ENCODE data around the gene THOC3.
"Not testable (repeated sequence)": the region's sequence is repeated elsewhere in the genome, so short reads cannot be mapped to it uniquely, and the experiment has no call there.

Gene THOC3

GRCh38 chr5:175967471-175968372 is at the start of gene THOC3:
TSS of gene THOC3 (minus strand) at chr5:175968315. CDS start at chr5:175968208, 107 bp downstream.
- H3K27ac Mint-ChIP-seq, result peak within 1 kb of the TSS; percentile 93
- not testable (repeated sequence) for H3K9me3 Mint-ChIP-seq, H3K4me1 Mint-ChIP-seq, H3K36me3 Mint-ChIP-seq, H3K27me3 Mint-ChIP-seq
- peak; percentile 94 for ATAC-seq (ENCODE audit: low read depth)
- peak within 1 kb of the TSS; percentile 95 for H3K4me3 Mint-ChIP-seq
- DNase-seq (ENCODE audit: low spot score in 2 of 2), result peak; percentile 73 to 77

GRCh38 chr5:176017324-176017723 is 49.2 kb upstream of the THOC3 start:
- H3K27ac Mint-ChIP-seq; H3K4me3 Mint-ChIP-seq; H3K36me3 Mint-ChIP-seq; DNase-seq (ENCODE audit: low spot score in 2 of 2); H3K4me1 Mint-ChIP-seq; H3K9me3 Mint-ChIP-seq; H3K27me3 Mint-ChIP-seq: not testable (repeated sequence)
- peak; percentile 65 for ATAC-seq (ENCODE audit: low read depth)

- not testable (repeated sequence) for H3K4me1 Mint-ChIP-seq, H3K4me3 Mint-ChIP-seq
Observed at GRCh38 chr5:176014360-176014759, 46.2 kb upstream of the THOC3 start.

GRCh38 chr5:176011088-176011487 is 43.0 kb upstream of the THOC3 start:
- not testable (repeated sequence) for H3K27ac Mint-ChIP-seq; H3K9me3 Mint-ChIP-seq; H3K27me3 Mint-ChIP-seq; DNase-seq (ENCODE audit: low spot score in 2 of 2); H3K4me3 Mint-ChIP-seq; H3K4me1 Mint-ChIP-seq; ATAC-seq (ENCODE audit: low read depth); H3K36me3 Mint-ChIP-seq

More at GRCh38 chr5:176014360-176014759, 46.2 kb upstream of the THOC3 start:
- not testable (repeated sequence) for ATAC-seq (ENCODE audit: low read depth); H3K27ac Mint-ChIP-seq; H3K36me3 Mint-ChIP-seq; H3K9me3 Mint-ChIP-seq; DNase-seq (ENCODE audit: low spot score in 2 of 2); H3K27me3 Mint-ChIP-seq

- ATAC-seq (ENCODE audit: low read depth); DNase-seq (ENCODE audit: low spot score in 2 of 2); H3K27me3 Mint-ChIP-seq; H3K36me3 Mint-ChIP-seq; H3K27ac Mint-ChIP-seq; H3K4me1 Mint-ChIP-seq; H3K9me3 Mint-ChIP-seq; H3K4me3 Mint-ChIP-seq: not testable (repeated sequence)
Observed at GRCh38 chr5:176010202-176010601, 42.1 kb upstream of the THOC3 start.

GRCh38 chr5:176007220-176007619 is 39.1 kb upstream of the THOC3 start:
- H3K4me1 Mint-ChIP-seq; H3K27me3 Mint-ChIP-seq; H3K9me3 Mint-ChIP-seq; H3K27ac Mint-ChIP-seq; DNase-seq (ENCODE audit: low spot score in 2 of 2); H3K36me3 Mint-ChIP-seq: not testable (repeated sequence)
- peak; percentile 59 for ATAC-seq (ENCODE audit: low read depth)
- peak overlapping the region; percentile 18 for H3K4me3 Mint-ChIP-seq

- not testable (repeated sequence) for H3K4me1 Mint-ChIP-seq; H3K27me3 Mint-ChIP-seq; H3K27ac Mint-ChIP-seq; H3K36me3 Mint-ChIP-seq; DNase-seq (ENCODE audit: low spot score in 2 of 2); H3K9me3 Mint-ChIP-seq; ATAC-seq (ENCODE audit: low read depth)
- peak overlapping the region; percentile 12 for H3K4me3 Mint-ChIP-seq
Observed at GRCh38 chr5:176006819-176007218, 38.7 kb upstream of the THOC3 start.

- not testable (repeated sequence) for H3K27me3 Mint-ChIP-seq; H3K4me1 Mint-ChIP-seq; H3K9me3 Mint-ChIP-seq; H3K36me3 Mint-ChIP-seq; ATAC-seq (ENCODE audit: low read depth); H3K27ac Mint-ChIP-seq; DNase-seq (ENCODE audit: low spot score in 2 of 2); H3K4me3 Mint-ChIP-seq
Observed at GRCh38 chr5:175997979-175998378, 29.9 kb upstream of the THOC3 start.

GRCh38 chr5:175997495-175997894 is 29.4 kb upstream of the THOC3 start:
- DNase-seq (ENCODE audit: low spot score in 2 of 2); H3K4me1 Mint-ChIP-seq; ATAC-seq (ENCODE audit: low read depth); H3K27ac Mint-ChIP-seq; H3K27me3 Mint-ChIP-seq; H3K9me3 Mint-ChIP-seq; H3K36me3 Mint-ChIP-seq; H3K4me3 Mint-ChIP-seq: not testable (repeated sequence)

- not testable (repeated sequence) for H3K27me3 Mint-ChIP-seq
Observed at GRCh38 chr5:175996791-175997190, 28.7 kb upstream of the THOC3 start.

GRCh38 chr5:175995506-175995905 is 27.4 kb upstream of the THOC3 start:
- not testable (repeated sequence) for H3K27ac Mint-ChIP-seq; H3K4me3 Mint-ChIP-seq; DNase-seq (ENCODE audit: low spot score in 2 of 2); H3K9me3 Mint-ChIP-seq; H3K27me3 Mint-ChIP-seq; H3K4me1 Mint-ChIP-seq; H3K36me3 Mint-ChIP-seq; ATAC-seq (ENCODE audit: low read depth)

More at GRCh38 chr5:175996791-175997190, 28.7 kb upstream of the THOC3 start:
- H3K4me1 Mint-ChIP-seq; H3K27ac Mint-ChIP-seq; ATAC-seq (ENCODE audit: low read depth); H3K9me3 Mint-ChIP-seq; H3K36me3 Mint-ChIP-seq; H3K4me3 Mint-ChIP-seq; DNase-seq (ENCODE audit: low spot score in 2 of 2): not testable (repeated sequence)

GRCh38 chr5:175979371-175979995 is 11.4 kb upstream of the THOC3 start:
- not testable (repeated sequence) for H3K4me3 Mint-ChIP-seq; H3K27ac Mint-ChIP-seq; ATAC-seq (ENCODE audit: low read depth); H3K4me1 Mint-ChIP-seq; H3K36me3 Mint-ChIP-seq; DNase-seq (ENCODE audit: low spot score in 2 of 2); H3K27me3 Mint-ChIP-seq; H3K9me3 Mint-ChIP-seq

GRCh38 chr5:175968381-175968780 is 266 bp upstream of the THOC3 start:
- H3K36me3 Mint-ChIP-seq; H3K9me3 Mint-ChIP-seq; H3K4me1 Mint-ChIP-seq; DNase-seq (ENCODE audit: low spot score in 2 of 2); H3K27me3 Mint-ChIP-seq: not testable (repeated sequence)
- peak; percentile 21 for ATAC-seq (ENCODE audit: low read depth)
- Mint-ChIP-seq H3K4me3 (peak overlapping the region; percentile 57), H3K27ac (peak overlapping the region; percentile 93)

- H3K4me3 Mint-ChIP-seq, result not testable (repeated sequence)
Observed at GRCh38 chr5:175962329-175962728, 5.8 kb downstream of the THOC3 start.

More at GRCh38 chr5:175962329-175962728, 5.8 kb downstream of the THOC3 start:
- not testable (repeated sequence) for H3K9me3 Mint-ChIP-seq; H3K27ac Mint-ChIP-seq; H3K27me3 Mint-ChIP-seq; H3K36me3 Mint-ChIP-seq; ATAC-seq (ENCODE audit: low read depth); DNase-seq (ENCODE audit: low spot score in 2 of 2); H3K4me1 Mint-ChIP-seq

All from memory B cell (primary cell).